HCT116 (cell line): Measurements from ENCODE around the gene KRAS. TPM values are rescaled to one million over a fixed set of nuclear protein-coding genes. Genes with fewer than 3 reads are reported as not detected.

Experiments
- ATAC-seq: fragments of 200-7000 bp; cut with Tn5 transposase; 2 replicates; pipeline ENCODE4 v1.9.1; 2020; ENCODE audit warnings: mild to moderate bottlenecking, moderate library complexity
- BruUV-seq: library from RNA; stranded (reverse); fragments of 400-500 nt; replicated peaks from 2 replicates; lab custom pipeline; 2021; lab: Mats Ljungman, UMichigan
- CTCF ChIA-PET: fragments of 300-600 bp; sonication (Branson Sonifier 250); formaldehyde crosslinking; loops from one replicate; lab custom pipeline; 2021; ENCODE audit warnings: antibody characterized with exemption; lab: Charles Lee
- POLR2A ChIA-PET: fragments of 300-600, 350-600 bp; sonication (Branson Sonifier 250); formaldehyde crosslinking; loops from one replicate; lab custom pipeline; 2021; ENCODE audit warnings: antibody characterized with exemption; lab: Charles Lee
- RAD21 ChIA-PET, 2 experiments: fragments of 300-600 bp; sonication (Branson Sonifier 250); formaldehyde crosslinking; loops; one replicate each; lab custom pipeline; 2023; ENCODE audit warnings: low total read pairs in 2 of 2; ENCODE audit not compliant: uncharacterized antibody in 2 of 2, unreplicated experiment in 2 of 2, low non-redundant PET in 1 of 2; lab: Charles Lee
- DNase-seq: peaks from one replicate; pipeline ENCODE4 v3.0.0-alpha.2; 2010; ENCODE audit warnings: low read depth, low spot score
- H2AFZ ChIP-seq: fragments of 200-600 bp; shearing (Covaris generic), sonication (generic); 2 replicates; pipeline ENCODE4 v1.6.1; 2017; ENCODE audit warnings: low read depth, mixed run types, mixed read lengths, antibody characterized with exemption, low read length; ENCODE audit not compliant: poor library complexity, severe bottlenecking
- H3K27ac ChIP-seq: 2 replicates; pipeline ENCODE4 v1.5.1; 2012; ENCODE audit warnings: low read depth, low read length
- H3K27me3 ChIP-seq: fragments of 200-600 bp; sonication (generic); 2 replicates; pipeline ENCODE4 v1.6.1; 2016; ENCODE audit warnings: mixed run types, low read length, mixed read lengths; ENCODE audit not compliant: insufficient read depth
- H3K36me3 ChIP-seq, 2 experiments: fragments of 200-500 bp in 1 of 2; fragments of 200-600 bp in 1 of 2; sonication (Bioruptor generic) in 1 of 2; sonication (generic) in 1 of 2; 2 replicates each; pipeline versions ENCODE4 v1.5.1 to v1.6.1; 2014 to 2016; ENCODE audit warnings: low read length in 2 of 2, inconsistent platforms in 1 of 2, mixed read lengths in 1 of 2, mixed run types in 1 of 2; ENCODE audit not compliant: insufficient read depth in 2 of 2, control insufficient read depth in 1 of 2
- H3K4me1 ChIP-seq, 2 experiments: fragments of 200-600 bp in 1 of 2; sonication (generic) in 1 of 2; 2 replicates each; pipeline versions ENCODE4 v1.5.1 to v1.6.1; 2012 to 2017; ENCODE audit warnings: low read length in 2 of 2, inconsistent platforms in 1 of 2, mild to moderate bottlenecking in 1 of 2, mixed read lengths in 1 of 2, mixed run types in 1 of 2, moderate library complexity in 1 of 2; ENCODE audit not compliant: insufficient read depth in 2 of 2, control insufficient read depth in 1 of 2
- H3K4me2 ChIP-seq: fragments of 200-600 bp; sonication (generic); 2 replicates; pipeline ENCODE4 v1.6.1; 2017; ENCODE audit warnings: mixed run types, low read length, mixed read lengths
- H3K4me3 ChIP-seq, 2 experiments: fragments of 200-600 bp in 1 of 2; sonication (generic) in 1 of 2; replicated peaks in 1 of 2; 2 replicates each; pipeline ENCODE4 v1.5.1; 2011 to 2016; ENCODE audit warnings: low read length in 2 of 2, control low read depth in 1 of 2, low read depth in 1 of 2, mild to moderate bottlenecking in 1 of 2, mixed read lengths in 1 of 2, mixed run types in 1 of 2
- H3K79me2 ChIP-seq: fragments of 200-600 bp; sonication (generic); 2 replicates; pipeline ENCODE4 v1.6.1; 2017; ENCODE audit warnings: mild to moderate bottlenecking, mixed run types, low read length, moderate library complexity, mixed read lengths; ENCODE audit not compliant: insufficient read depth
- H3K9ac ChIP-seq: fragments of 200-600 bp; sonication (generic); 2 replicates; pipeline ENCODE4 v1.6.1; 2016; ENCODE audit warnings: low read length, mixed read lengths
- H3K9me2 ChIP-seq: fragments of 200-600 bp; sonication (generic), shearing (Covaris generic); 2 replicates; pipeline ENCODE4 v1.6.1; 2017; ENCODE audit warnings: mixed run types, mild to moderate bottlenecking, moderate library complexity; ENCODE audit not compliant: insufficient read depth
- H3K9me3 ChIP-seq, 2 experiments: fragments of 200-500 bp in 1 of 2; fragments of 200-600 bp in 1 of 2; sonication (Bioruptor generic) in 1 of 2; sonication (generic) in 1 of 2; 2 replicates each; pipeline ENCODE4 v1.6.1; 2014 to 2017; ENCODE audit warnings: low read length in 2 of 2, mixed read lengths in 2 of 2, inconsistent platforms in 1 of 2, low read depth in 1 of 2, mild to moderate bottlenecking in 1 of 2, mixed run types in 1 of 2, moderate library complexity in 1 of 2; ENCODE audit not compliant: control insufficient read depth in 1 of 2, insufficient read depth in 1 of 2
- H4K20me1 ChIP-seq: fragments of 200-600 bp; sonication (generic), shearing (Covaris generic); 2 replicates; pipeline ENCODE4 v1.6.1; 2017; ENCODE audit warnings: mixed run types, mild to moderate bottlenecking, moderate library complexity; ENCODE audit not compliant: insufficient read depth
- CTCF ChIP-seq, 3 experiments: fragments of 200-600 bp in 1 of 3; sonication (generic) in 1 of 3; IDR thresholded peaks in 2 of 3; conservative IDR thresholded peaks in 1 of 3; 2 replicates each; pipeline ENCODE4 v1.5.1; 2012 to 2017; ENCODE audit warnings: low read depth in 2 of 3, low read length in 2 of 3, antibody characterized with exemption in 1 of 3, borderline replicate concordance in 1 of 3, control low read depth in 1 of 3, mild to moderate bottlenecking in 1 of 3, mixed read lengths in 1 of 3, mixed run types in 1 of 3, moderate library complexity in 1 of 3; ENCODE audit not compliant: insufficient read depth in 1 of 3
- ELF1 ChIP-seq: IDR thresholded peaks from 2 replicates; pipeline ENCODE4 v1.6.1; 2012; ENCODE audit warnings: low read depth, borderline replicate concordance
- EZH2 ChIP-seq: fragments of 200-600 bp; sonication (generic); IDR thresholded peaks from 2 replicates; pipeline ENCODE4 v1.6.1; 2017; ENCODE audit warnings: antibody characterized with exemption, mixed run types
- EZH2phosphoT487 ChIP-seq: fragments of 200-600 bp; IDR thresholded peaks from 2 replicates; pipeline ENCODE4 v1.6.1; 2018; ENCODE audit warnings: antibody characterized with exemption, borderline replicate concordance
- POLR2A ChIP-seq: IDR thresholded peaks from 2 replicates; pipeline ENCODE4 v1.7.0; 2011; ENCODE audit warnings: borderline replicate concordance; ENCODE audit not compliant: insufficient read depth, insufficient read length; ENCODE audit errors: extremely low read depth
- POLR2AphosphoS5 ChIP-seq: IDR thresholded peaks from 2 replicates; pipeline ENCODE4 v1.6.1; 2011; ENCODE audit warnings: mild to moderate bottlenecking, low read depth, low read length, moderate library complexity
- SIN3A ChIP-seq: IDR thresholded peaks from 2 replicates; pipeline ENCODE4 v1.6.1; 2012; ENCODE audit warnings: low read depth
- ZFX ChIP-seq: fragments of 450-650 bp; IDR thresholded peaks from 2 replicates; pipeline ENCODE4 v1.6.1; 2017
- ZNF274 ChIP-seq: fragments of 200-500 bp; sonication (Bioruptor generic); IDR thresholded peaks from 2 replicates; pipeline ENCODE4 v1.6.1; 2014; ENCODE audit warnings: mild to moderate bottlenecking, low read depth, low read length, inconsistent platforms
- intact Hi-C: fragments of 100-400 bp; cut with micrococcal nuclease; formaldehyde crosslinking; loops from 2 replicates; pipeline ENCODE4 v1.10.0; 2022
- total RNA-seq: library from RNA; stranded (reverse); gene quantifications from one replicate; pipeline ENCODE4 v1.2.1, GENCODE V29; 2021; ENCODE audit not compliant: unreplicated experiment
- TF ChIP-seq, protein P1 (sequence below): IDR thresholded peaks from 2 replicates; pipeline ENCODE4 v1.6.1; 2012

The KRAS gene
- total RNA-seq, 1 experiment from 2014 or later: 37.5 TPM

GRCh38 chr12:25253371-25254068 lies 2.8 kb upstream of the KRAS start:
- no peaks in the 10 kb centered on the region for H3K36me3 ChIP-seq
- no peak overlapping the region for H3K4me2 ChIP-seq
- intact Hi-C loops: no loop called here
- H3K79me2 ChIP-seq: peaks cover 17% of the 10 kb centered on the region
- POLR2A ChIA-PET: no interaction called here
- H3K9me3 ChIP-seq: no peaks in the 10 kb centered on the region
- DNase-seq: no peak
- no peak overlapping the region for H3K27ac ChIP-seq
- CTCF ChIA-PET: no interaction called here
- no peak for TF ChIP-seq ZNF274
- TF ChIP-seq POLR2AphosphoS5: no peak
- TF ChIP-seq, protein P1, sequence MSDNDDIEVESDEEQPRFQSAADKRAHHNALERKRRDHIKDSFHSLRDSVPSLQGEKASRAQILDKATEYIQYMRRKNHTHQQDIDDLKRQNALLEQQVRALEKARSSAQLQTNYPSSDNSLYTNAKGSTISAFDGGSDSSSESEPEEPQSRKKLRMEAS: no peak
- no peak for TF ChIP-seq CTCF (IDR thresholded peaks at IDR 0.05 in 2 of 3, conservative IDR thresholded peaks at IDR 0.05 in 1 of 3; ENCODE audit: borderline replicate concordance in 1 of 3, insufficient read depth in 1 of 3, low read depth in 2 of 3, low read length in 2 of 3)
- no peak for TF ChIP-seq SIN3A
- no peak for TF ChIP-seq POLR2A
- no peak for TF ChIP-seq EZH2
- no peak for TF ChIP-seq ZFX
- TF ChIP-seq ELF1: no peak
- TF ChIP-seq EZH2phosphoT487: no peak
- H2AFZ ChIP-seq: no peak overlapping the region
- H3K9ac ChIP-seq: no peak overlapping the region
- H3K4me1 ChIP-seq: peaks cover 0 to 16% of the 10 kb centered on the region in 2 experiments; a peak in 3 of 4 replicates
- H3K9me2 ChIP-seq: no peaks in the 10 kb centered on the region
- no TSS peak for BruUV-seq
- H4K20me1 ChIP-seq: no peaks in the 10 kb centered on the region
- no peak overlapping the region for H3K4me3 ChIP-seq
- RAD21 ChIA-PET: no interaction called here
- no peak for ATAC-seq
- H3K27me3 ChIP-seq: no peaks in the 10 kb centered on the region
